ENCODE results near the gene YBX2.
"Not testable (repeated sequence)": the region's sequence is repeated elsewhere in the genome, so short reads cannot be mapped to it uniquely, and the experiment has no call there.

DNA sequence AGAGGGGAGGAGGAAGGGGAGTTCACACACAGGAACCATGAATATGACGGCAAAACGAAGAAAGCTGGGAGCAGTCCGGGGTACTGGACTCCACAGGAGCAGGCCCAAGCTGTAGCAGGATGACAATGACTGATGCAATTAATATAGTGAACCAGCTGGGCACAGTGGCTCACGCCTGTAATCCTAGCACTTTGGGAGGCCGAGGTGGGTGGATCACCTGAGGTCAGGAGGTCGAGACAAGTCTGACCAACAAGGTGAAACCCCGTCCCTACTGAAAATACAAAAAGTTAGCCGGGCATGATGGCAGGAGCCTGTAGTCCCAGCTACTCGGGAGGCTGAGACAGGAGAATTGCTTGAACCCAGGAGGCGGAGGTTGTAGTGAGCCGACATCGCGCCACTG is 41.3 kb upstream of the YBX2 start:
- not testable (repeated sequence) for TF ChIP-seq POLR2A, CTCF, POLR2AphosphoS5, EP300 (IDR thresholded peaks at IDR 0.05)
